GM18517 (cell line): Measurements from ENCODE around the gene STAT5B.
"Not testable (repeated sequence)": the region's sequence is repeated elsewhere in the genome, so short reads cannot be mapped to it uniquely, and the experiment has no call there.

Experiments used
- ATAC-seq: cut with Tn5 transposase; IDR thresholded peaks from one replicate; pipeline ENCODE4 v1.9.1; 2021; ENCODE audit warnings: mild to moderate bottlenecking, moderate library complexity; ENCODE audit not compliant: unreplicated experiment

The STAT5B gene

GRCh38 chr17:42307362-42307927 is 31.3 kb upstream of the STAT5B start:
- ATAC-seq: no peak

- no peak for ATAC-seq
These were observed 30.1 kb upstream of the STAT5B start for GRCh38 chr17:42306385-42306667.

- no peak for ATAC-seq
These were observed 29.6 kb upstream of the STAT5B start for GRCh38 chr17:42305543-42306384.

- ATAC-seq: not testable (repeated sequence)
These were observed 28.8 kb upstream of the STAT5B start for GRCh38 chr17:42305031-42305330.

- no peak for ATAC-seq
These were observed 28.2 kb upstream of the STAT5B start for GRCh38 chr17:42304187-42305030.

- ATAC-seq: no peak
These were observed 27.5 kb upstream of the STAT5B start for GRCh38 chr17:42303694-42304093.

GRCh38 chr17:42301022-42301421 is 24.8 kb upstream of the STAT5B start:
- ATAC-seq: no peak

GRCh38 chr17:42299913-42300312 is 23.7 kb upstream of the STAT5B start:
- ATAC-seq: not testable (repeated sequence)

- ATAC-seq: not testable (repeated sequence)
These were observed 23.2 kb upstream of the STAT5B start for GRCh38 chr17:42299361-42299760.

- not testable (repeated sequence) for ATAC-seq
These were observed 21.6 kb upstream of the STAT5B start for GRCh38 chr17:42297775-42298174.

- ATAC-seq: no peak
These were observed 19.8 kb upstream of the STAT5B start for GRCh38 chr17:42296012-42296411.

GRCh38 chr17:42294469-42295398 is 18.5 kb upstream of the STAT5B start:
- ATAC-seq: no peak

GRCh38 chr17:42291129-42291528 is 14.9 kb upstream of the STAT5B start:
- no peak for ATAC-seq

- ATAC-seq: no peak
These were observed 14.4 kb upstream of the STAT5B start for GRCh38 chr17:42290577-42290976.

GRCh38 chr17:42289611-42290181 is 13.5 kb upstream of the STAT5B start:
- ATAC-seq: no peak

GRCh38 chr17:42288803-42289610 is 12.8 kb upstream of the STAT5B start:
- peak; percentile 18 for ATAC-seq

- ATAC-seq: peak; percentile 42
These were observed 12.0 kb upstream of the STAT5B start, which contains the start of gene STAT5A for GRCh38 chr17:42287977-42288802. STAT5A (plus strand) TSS chr17:42288498; CDS start chr17:42289412, 914 bp downstream.

- ATAC-seq: no peak
These were observed 11.2 kb upstream of the STAT5B start for GRCh38 chr17:42287305-42287976.
